CD4-positive, alpha-beta T cell treated with Interleukin-17A for 4 hours (primary cell): ENCODE measurements around the gene CSNK1G3.
"Not testable (repeated sequence)": the region's sequence is repeated elsewhere in the genome, so short reads cannot be mapped to it uniquely, and the experiment has no call there.

Source experiments
- DNase-seq: peaks from one replicate; pipeline ENCODE4 v3.0.0-alpha.2; 2020; ENCODE audit warnings: mixed read lengths

CSNK1G3 gene

GRCh38 chr5:123511648-123512605 lies at the start of gene CSNK1G3:
TSS of gene CSNK1G3 (plus strand) at chr5:123512177. CDS start at chr5:123545664, 33,487 bp downstream.
- DNase-seq = peak; percentile 90

GRCh38 chr5:123466839-123467238 lies 45.1 kb upstream of the CSNK1G3 start:
- not testable (repeated sequence) for DNase-seq

- DNase-seq = no peak
Measured at GRCh38 chr5:123471385-123471784, 40.6 kb upstream of the CSNK1G3 start.

- DNase-seq = no peak
Measured at GRCh38 chr5:123472150-123472924, 39.6 kb upstream of the CSNK1G3 start.

- DNase-seq = no peak
Measured at GRCh38 chr5:123474228-123474627, 37.7 kb upstream of the CSNK1G3 start.

- DNase-seq = no peak
Measured at GRCh38 chr5:123476731-123477130, 35.2 kb upstream of the CSNK1G3 start.

- no peak for DNase-seq
Measured at GRCh38 chr5:123478546-123478945, 33.4 kb upstream of the CSNK1G3 start.

GRCh38 chr5:123482258-123482657 lies 29.7 kb upstream of the CSNK1G3 start:
- DNase-seq = no peak

- no peak for DNase-seq
Measured at GRCh38 chr5:123483446-123484077, 28.4 kb upstream of the CSNK1G3 start.

GRCh38 chr5:123485275-123485674 lies 26.7 kb upstream of the CSNK1G3 start:
- no peak for DNase-seq

GRCh38 chr5:123486951-123487655 lies 24.9 kb upstream of the CSNK1G3 start:
- no peak for DNase-seq

- no peak for DNase-seq
Measured at GRCh38 chr5:123490974-123491373, 21.0 kb upstream of the CSNK1G3 start.

GRCh38 chr5:123495211-123495610 lies 16.8 kb upstream of the CSNK1G3 start:
- DNase-seq = not testable (repeated sequence)

GRCh38 chr5:123496892-123497291 lies 15.1 kb upstream of the CSNK1G3 start:
- no peak for DNase-seq

- no peak for DNase-seq
Measured at GRCh38 chr5:123500471-123500870, 11.5 kb upstream of the CSNK1G3 start.

GRCh38 chr5:123502120-123502519 lies 9.9 kb upstream of the CSNK1G3 start:
- no peak for DNase-seq

- DNase-seq = no peak
Measured at GRCh38 chr5:123503299-123503698, 8.7 kb upstream of the CSNK1G3 start.

- no peak for DNase-seq
Measured at GRCh38 chr5:123505633-123506032, 6.3 kb upstream of the CSNK1G3 start.

GRCh38 chr5:123508441-123508840 lies 3.5 kb upstream of the CSNK1G3 start:
- no peak for DNase-seq

GRCh38 chr5:123511290-123511647 lies 708 bp upstream of the CSNK1G3 start:
- DNase-seq = no peak

- DNase-seq = peak; percentile 33
Measured at GRCh38 chr5:123512611-123513461, 859 bp downstream of the CSNK1G3 start.
